Stimulated activated naive CD8-positive, alpha-beta T cell treated with anti-CD3 and anti-CD28 coated beads, Interleukin-15, Interleukin-2, amounts not matched to agents 100 U/mL and 50 U/mL, for 24 hours (primary cell): ENCODE measurements around the gene GATD1.

Experiments
- ATAC-seq: fragments of 150-1000 bp; cut with Tn5 transposase; one replicate; pipeline ENCODE4 v1.10.0; 2021
- DNase-seq: peaks from one replicate; pipeline ENCODE4 v3.0.0; 2021

Gene GATD1

DNA sequence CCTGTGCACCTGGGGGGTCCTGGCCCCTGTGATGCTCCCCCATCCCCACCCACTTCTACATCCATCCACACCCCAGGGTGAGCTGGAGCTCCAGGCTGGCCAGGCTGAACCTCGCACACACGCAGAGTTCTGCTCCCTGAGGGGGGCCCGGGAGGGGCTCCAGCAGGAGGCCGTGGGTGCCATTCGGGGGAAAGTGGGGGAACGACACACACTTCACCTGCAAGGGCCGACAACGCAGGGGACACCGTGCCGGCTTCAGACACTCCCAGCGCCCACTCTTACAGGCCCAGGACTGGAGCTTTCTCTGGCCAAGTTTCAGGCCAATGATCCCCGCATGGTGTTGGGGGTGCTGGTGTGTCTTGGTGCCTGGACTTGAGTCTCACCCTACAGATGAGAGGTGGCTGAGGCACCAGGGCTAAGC, 50.0 kb downstream of the GATD1 start:
- no peak for ATAC-seq
- DNase-seq = no peak

- ATAC-seq (peak; percentile 29), DNase-seq (peak; percentile 67)
These were observed 50.7 kb downstream of the GATD1 start for GRCh38 chr11:726278-727220.

DNA sequence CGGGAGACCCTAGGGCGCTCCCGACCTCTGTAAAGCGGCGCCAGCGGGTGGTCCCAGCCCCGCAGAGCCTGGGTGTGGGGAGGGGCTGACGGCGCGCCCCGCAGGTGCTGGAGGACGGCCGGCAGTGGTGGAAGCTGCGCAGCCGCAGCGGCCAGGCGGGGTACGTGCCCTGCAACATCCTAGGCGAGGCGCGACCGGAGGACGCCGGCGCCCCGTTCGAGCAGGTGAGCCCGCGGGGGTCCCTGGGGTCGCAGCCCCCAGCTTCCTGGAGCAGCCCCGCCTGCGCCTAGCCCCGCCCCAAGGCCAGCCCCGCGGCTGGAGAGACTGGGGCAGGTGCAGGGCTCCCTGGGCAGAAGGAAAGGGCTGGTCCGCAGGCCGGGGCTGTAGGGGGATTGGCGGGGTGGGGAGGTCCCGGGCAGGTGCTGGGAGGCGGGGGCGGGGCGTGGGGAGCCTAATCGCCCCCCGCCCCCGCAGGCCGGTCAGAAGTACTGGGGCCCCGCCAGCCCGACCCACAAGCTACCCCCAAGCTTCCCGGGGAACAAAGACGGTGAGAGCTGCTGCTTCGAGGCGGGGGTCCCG, 51.6 kb downstream of the GATD1 start:
- DNase-seq (no peak), ATAC-seq (no peak)

- ATAC-seq (no peak), DNase-seq (no peak)
These were observed 52.4 kb downstream of the GATD1 start for GRCh38 chr11:724778-725386.

GRCh38 chr11:724049-724777, 53.1 kb downstream of the GATD1 start:
- DNase-seq = no peak
- ATAC-seq = no peak

DNA sequence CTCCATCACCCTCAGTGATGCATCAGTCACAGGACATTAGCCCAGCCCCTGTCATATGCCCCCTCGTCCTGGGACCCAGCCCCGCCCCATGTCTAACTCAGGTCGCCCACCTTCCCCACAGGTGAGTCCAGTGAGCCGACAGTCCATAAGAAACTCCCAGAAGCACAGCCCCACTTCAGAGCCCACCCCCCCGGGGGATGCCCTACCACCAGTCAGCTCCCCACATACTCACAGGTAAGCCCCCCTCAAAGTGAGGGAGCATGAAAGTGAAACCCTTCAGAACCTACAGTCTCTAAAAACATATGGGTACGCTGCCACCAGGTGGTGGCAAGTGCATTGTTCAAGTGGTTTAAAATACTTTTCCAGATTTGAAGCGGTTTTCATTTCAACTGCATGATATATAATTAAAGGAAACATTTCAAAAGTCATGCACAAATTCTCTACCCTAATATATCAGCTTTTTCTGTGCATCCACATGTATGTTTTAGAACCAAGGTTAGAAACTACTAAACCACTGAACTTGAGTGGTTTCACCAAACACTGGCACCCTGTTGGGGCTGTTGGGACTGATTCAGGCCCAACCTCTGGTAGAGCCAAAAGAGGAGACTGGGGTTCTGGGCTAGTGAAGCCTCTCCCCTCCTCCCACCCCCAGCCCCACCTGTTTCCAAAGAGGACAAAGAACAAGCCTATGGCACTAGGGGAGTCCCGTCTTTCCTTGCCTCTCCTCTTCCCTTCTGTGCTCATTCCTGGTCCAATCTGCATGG, 54.0 kb downstream of the GATD1 start:
- peak; percentile 61 for DNase-seq
- peak; percentile 16 for ATAC-seq

- no peak for ATAC-seq
These were observed 54.9 kb downstream of the GATD1 start for GRCh38 chr11:722346-722811.

GRCh38 chr11:721741-722345, 55.4 kb downstream of the GATD1 start:
- ATAC-seq (peak; percentile 16), DNase-seq (peak; percentile 55)

More at GRCh38 chr11:722346-722811, 54.9 kb downstream of the GATD1 start:
- no peak for DNase-seq

- no peak for ATAC-seq
- no peak for DNase-seq
These were observed 56.0 kb downstream of the GATD1 start for GRCh38 chr11:721247-721740.

- ATAC-seq = peak; percentile 70
- DNase-seq = peak; percentile 74
These were observed 56.5 kb downstream of the GATD1 start for GRCh38 chr11:720642-721246.

- no peak for DNase-seq
- no peak for ATAC-seq
These were observed 57.2 kb downstream of the GATD1 start for GRCh38 chr11:720017-720641.

DNA sequence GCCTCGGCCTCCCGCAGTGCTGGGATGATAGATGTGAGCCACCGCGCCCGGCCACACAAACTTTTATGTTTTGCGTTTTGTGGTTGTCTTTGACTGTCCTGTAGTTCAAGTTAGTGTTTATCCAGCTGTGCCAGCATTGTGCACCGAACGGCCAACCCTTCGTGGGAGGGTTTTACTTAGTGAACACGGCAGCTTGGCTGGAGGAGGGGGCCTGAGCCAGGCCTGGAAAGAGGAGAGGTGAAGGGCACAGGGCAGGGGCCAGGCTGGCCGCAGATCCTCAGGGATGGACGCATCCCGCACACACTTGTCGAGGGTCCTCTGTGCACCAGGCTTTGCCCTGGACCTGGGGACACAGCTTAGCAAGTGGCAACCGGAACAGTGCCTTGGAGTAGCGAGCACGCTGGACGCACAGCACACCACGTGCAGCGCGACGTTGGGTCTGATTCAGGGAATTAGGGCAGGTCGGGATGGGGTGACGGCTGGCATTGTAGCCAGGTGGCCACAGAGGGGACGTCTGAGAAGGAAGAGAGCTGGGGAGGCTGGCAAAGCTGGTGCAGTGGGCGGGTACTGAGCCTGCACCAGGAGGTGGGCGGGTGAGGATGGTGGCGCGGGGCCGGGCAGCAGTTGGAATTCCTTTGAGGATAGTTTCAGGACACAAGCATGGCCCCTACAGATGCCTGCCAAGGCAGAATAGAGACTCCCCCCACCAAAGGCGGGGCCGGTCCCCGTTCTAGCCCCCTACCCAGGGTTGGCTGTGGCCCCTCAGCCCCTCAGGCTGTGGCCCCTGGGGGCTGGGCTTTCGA, 57.9 kb downstream of the GATD1 start:
- DNase-seq (no peak), ATAC-seq (no peak)
